GM12878 (cell line): ENCODE data around the gene MYH10. TPM values are rescaled to one million over a fixed set of nuclear protein-coding genes. Genes with fewer than 3 reads are reported as not detected.

Source experiments
- ATAC-seq: fragments of 200-7000 bp; cut with Tn5 transposase; 3 replicates; pipeline ENCODE4 v1.9.1; 2020; ENCODE audit warnings: mild to moderate bottlenecking, moderate library complexity
- BruUV-seq: library from RNA; stranded (reverse); fragments of 400-500 nt; replicated peaks from 2 replicates; lab custom pipeline; 2021; lab: Mats Ljungman, UMichigan
- CTCF ChIA-PET: fragments of 300-600 bp; sonication (Branson Sonifier 250); formaldehyde crosslinking; extraction: SDS; loops from one replicate; lab custom pipeline; 2021; ENCODE audit warnings: inconsistent platforms; lab: Yijun Ruan, JAX
- POLR2A ChIA-PET: fragments of 350-600 bp; formaldehyde crosslinking; extraction: SDS; loops from one replicate; lab custom pipeline; 2021; ENCODE audit warnings: inconsistent platforms; lab: Charles Lee
- RAD21 ChIA-PET: fragments of 300-600 bp; sonication (Branson Sonifier 250); formaldehyde crosslinking; loops from one replicate; lab custom pipeline; 2023; ENCODE audit warnings: antibody characterized with exemption; ENCODE audit not compliant: unreplicated experiment; lab: Charles Lee
- SMC1A ChIA-PET: fragments of 300-600 bp; sonication (Branson Sonifier 250); formaldehyde crosslinking; loops from one replicate; lab custom pipeline; 2023; ENCODE audit not compliant: unreplicated experiment, uncharacterized antibody; lab: Charles Lee
- DNase-seq: peaks from one replicate; pipeline ENCODE4 v3.0.0-alpha.2; 2011; ENCODE audit warnings: low read depth, low spot score
- FAIRE-seq: peaks from 3 replicates; lab custom pipeline; 2011; peaks lifted over from hg19 to GRCh38; lab: Jason Lieb, UNC
- H2AFZ ChIP-seq: 2 replicates; pipeline ENCODE4 v1.6.0; 2011; ENCODE audit warnings: low read depth, low read length, control low read depth; ENCODE audit not compliant: control insufficient read depth
- H3K27ac ChIP-seq: 2 replicates; pipeline ENCODE4 v1.5.1; 2011; ENCODE audit warnings: control low read depth; ENCODE audit not compliant: control insufficient read depth, insufficient read depth
- H3K27me3 ChIP-seq, 2 experiments: replicated peaks in 1 of 2; 2 replicates each; pipeline versions ENCODE4 v1.6.0 to v1.6.1; 2011; ENCODE audit warnings: low read length in 1 of 2; ENCODE audit not compliant: control insufficient read depth in 2 of 2, insufficient read depth in 2 of 2
- H3K36me3 ChIP-seq, 2 experiments: 2 replicates each; pipeline ENCODE4 v1.5.1; 2011; ENCODE audit warnings: low read length in 1 of 2; ENCODE audit not compliant: control insufficient read depth in 2 of 2, insufficient read depth in 2 of 2
- H3K4me1 ChIP-seq: 2 replicates; pipeline ENCODE4 v1.6.1; 2011; ENCODE audit warnings: mild to moderate bottlenecking, low read length, moderate library complexity, mixed read lengths; ENCODE audit not compliant: control insufficient read depth, insufficient read depth
- H3K4me2 ChIP-seq: 2 replicates; pipeline ENCODE4 v1.6.0; 2011; ENCODE audit warnings: control low read depth; ENCODE audit not compliant: control insufficient read depth, insufficient read depth
- H3K4me3 ChIP-seq: fragments of 200-600 bp; sonication (generic); 2 replicates; pipeline ENCODE4 v1.5.1; 2016
- H3K79me2 ChIP-seq: 2 replicates; pipeline ENCODE4 v1.6.0; 2011; ENCODE audit warnings: low read length; ENCODE audit not compliant: control insufficient read depth, insufficient read depth
- H3K9ac ChIP-seq: 2 replicates; pipeline ENCODE4 v1.8.0; 2011; ENCODE audit warnings: low read length, control low read depth, mixed read lengths; ENCODE audit not compliant: control insufficient read depth, insufficient read depth
- H3K9me3 ChIP-seq: replicated peaks from 3 replicates; pipeline ENCODE4 v1.5.1; 2011; ENCODE audit warnings: mild to moderate bottlenecking, low read length; ENCODE audit not compliant: control insufficient read depth, insufficient read depth
- H4K20me1 ChIP-seq: 2 replicates; pipeline ENCODE4 v1.6.0; 2011; ENCODE audit not compliant: control insufficient read depth, insufficient read depth
- E2F4 ChIP-seq: IDR thresholded peaks from 2 replicates; pipeline ENCODE4 v1.6.1; 2012; ENCODE audit warnings: low read depth, low read length, improper control_type of control experiment
- ELK1 ChIP-seq: IDR thresholded peaks from 2 replicates; pipeline ENCODE4 v1.6.1; 2012; ENCODE audit warnings: low read depth, low read length, improper control_type of control experiment
- JUND ChIP-seq: IDR thresholded peaks from 2 replicates; pipeline ENCODE4 v1.6.1; 2012; ENCODE audit warnings: low read depth, mild to moderate bottlenecking, low read length, improper control_type of control experiment, moderate library complexity
- MAX ChIP-seq: IDR thresholded peaks from 2 replicates; pipeline ENCODE4 v1.6.1; 2012; ENCODE audit warnings: low read depth, low read length, improper control_type of control experiment
- NFIC ChIP-seq: IDR thresholded peaks from 2 replicates; pipeline ENCODE4 v1.6.1; 2012; ENCODE audit warnings: low read depth, mild to moderate bottlenecking, inconsistent platforms, low read length, moderate library complexity
- NR2C2 ChIP-seq: IDR thresholded peaks from 2 replicates; pipeline ENCODE4 v1.6.1; 2011; ENCODE audit warnings: borderline replicate concordance, low read depth; ENCODE audit not compliant: control insufficient read depth, insufficient read length
- PML ChIP-seq: IDR thresholded peaks from 2 replicates; pipeline ENCODE4 v1.6.1; 2012; ENCODE audit warnings: low read length, inconsistent platforms
- POU2F2 ChIP-seq: IDR thresholded peaks from 3 replicates; pipeline ENCODE4 v1.6.1; 2011; ENCODE audit warnings: low read depth, mild to moderate bottlenecking, low read length, borderline replicate concordance
- PRDM15 ChIP-seq: fragments of 450-650 bp; formaldehyde crosslinking; IDR thresholded peaks from 2 replicates; pipeline ENCODE4 v1.4.0; 2020; ENCODE audit warnings: mild to moderate bottlenecking, moderate library complexity
- RAD21 ChIP-seq: IDR thresholded peaks from 2 replicates; pipeline ENCODE4 v1.6.1; 2011; ENCODE audit warnings: mild to moderate bottlenecking, low read depth, low read length, moderate library complexity; ENCODE audit not compliant: insufficient read depth
- RBBP5 ChIP-seq: fragments of 200-600 bp; sonication (generic); conservative IDR thresholded peaks from 2 replicates; pipeline ENCODE4 v1.6.1; 2016
- RELA ChIP-seq: fragments of 450-650 bp; IDR thresholded peaks from 2 replicates; pipeline ENCODE4 v1.8.0; 2014; ENCODE audit warnings: borderline replicate concordance; ENCODE audit not compliant: partially characterized antibody
- TCF12 ChIP-seq: IDR thresholded peaks from 2 replicates; pipeline ENCODE4 v1.6.1; 2011; ENCODE audit warnings: low read depth, mild to moderate bottlenecking, low read length
- ZBTB11 ChIP-seq: fragments of 450-650 bp; formaldehyde crosslinking; IDR thresholded peaks from 2 replicates; pipeline ENCODE4 v1.5.0; 2022; ENCODE audit warnings: mild to moderate bottlenecking, missing genetic modification characterization
- WGBS: methylation state at CpG from one replicate; pipeline ENCODE4 v1.1.6; 2016; ENCODE audit warnings: low lambda C conversion rate; ENCODE audit not compliant: insufficient replicate concordance, insufficient coverage; ENCODE audit errors: missing lambda C conversion rate; 5-methylcytosine and 5-hydroxymethylcytosine counted together
- in situ Hi-C: fragments of 300-500 bp; cut with MboI; formaldehyde crosslinking; loops from 9 replicates; pipeline ENCODE4 v1.14.3; 2018; ENCODE audit warnings: mixed read lengths
- intact Hi-C: fragments of 100-400 bp; cut with micrococcal nuclease; formaldehyde crosslinking; loops from one replicate; pipeline ENCODE4 v1.14.2; 2022; ENCODE audit not compliant: unreplicated experiment
- polyA plus RNA-seq, 11 experiments: library from polyadenylated mRNA; depleted of rRNA in 4 of 11; unstranded in 6 of 11; stranded (reverse) in 5 of 11; fragments of >200 nt; fragmentation: Nextera tagmentation in 4 of 11; fragmentation: Illumina TruSeq in 1 of 11; extraction: Ambion mirVana in 4 of 11; extraction: Trizol in 1 of 11; gene quantifications; 1 replicate in 1 of 11; 2 replicates in 10 of 11; pipeline versions ENCODE4 v1.2.1 to v1.2.3, GENCODE V29; 2011 to 2016; ENCODE audit warnings: inconsistent platforms in 2 of 11, missing spikeins in 2 of 11, low read depth in 1 of 11
- total RNA-seq, 4 experiments: library from RNA; depleted of rRNA in 3 of 4; stranded (reverse); fragments of >200 nt in 3 of 4; fragmentation: Illumina TruSeq in 1 of 4; extraction: Trizol in 1 of 4; gene quantifications; 2 replicates each; pipeline versions ENCODE4 v1.2.1 to v1.2.3, GENCODE V29; 2013 to 2021

The MYH10 gene
- total and polyA plus RNA-seq, 10 of the 15 experiments (the other 5 are each of a cell fraction or from before 2014, with no cell fraction given), result 0.33 to 7.1 (median 1.0) TPM

GRCh38 chr17:8490256-8491023 lies 140.1 kb downstream of the MYH10 start:
- no peak overlapping the region for H3K4me3 ChIP-seq
- in situ Hi-C loops, result no loop called here
- FAIRE-seq, result no peak
- H3K27me3 ChIP-seq, result no peaks in the 10 kb centered on the region
- 85% methylated on average over 17 of the region's 17 CpGs for WGBS
- ChIA-PET RAD21 (no interaction called here), POLR2A (no interaction called here), SMC1A (no interaction called here), CTCF (no interaction called here)
- BruUV-seq, result no TSS peak
- H3K79me2 ChIP-seq, result no peaks in the 10 kb centered on the region
- no peak overlapping the region for H2AFZ ChIP-seq
- H3K4me1 ChIP-seq, result no peaks in the 10 kb centered on the region
- H4K20me1 ChIP-seq, result no peaks in the 10 kb centered on the region
- H3K36me3 ChIP-seq, result no peaks in the 10 kb centered on the region
- ATAC-seq, result no peak
- no peaks in the 10 kb centered on the region for H3K9me3 ChIP-seq
- DNase-seq, result no peak
- intact Hi-C loops, result no loop called here
- H3K4me2 ChIP-seq, result no peak overlapping the region
- H3K9ac ChIP-seq, result no peak overlapping the region
- H3K27ac ChIP-seq, result no peak overlapping the region
- TF ChIP-seq ZBTB11 (CRISPR knock-in tag) (no peak), RBBP5 (no peak), TCF12 (no peak), RELA (no peak), NR2C2 (no peak), MAX (no peak), RAD21 (no peak), ELK1 (no peak), POU2F2 (no peak), NFIC (no peak), PML (no peak), JUND (no peak), PRDM15 (CRISPR knock-in tag) (no peak), E2F4 (no peak)
